ENCODE measurements around the gene TRAPPC5.

Gene TRAPPC5

GRCh38 chr19:7733376-7733775 is 52.7 kb downstream of the TRAPPC5 start:
- DNase-seq: no peak

GRCh38 chr19:7734220-7735203 is 53.9 kb downstream of the TRAPPC5 start:
- DNase-seq: no peak

- DNase-seq: no peak
These were observed 55.5 kb downstream of the TRAPPC5 start for GRCh38 chr19:7736148-7736547.

GRCh38 chr19:7737215-7737614 is 56.6 kb downstream of the TRAPPC5 start:
- no peak for DNase-seq

All from stimulated activated naive CD4-positive, alpha-beta T cell (primary cell).